Thymus (tissue), 11 donors: ENCODE results near the gene ELMO1. TPM values are rescaled to one million over a fixed set of nuclear protein-coding genes. Genes with fewer than 3 reads are reported as not detected.

Experiments used
- DNase-seq, 9 donors: peaks; one replicate each; pipeline ENCODE4 v3.0.0-alpha.2; 2013; ENCODE audit warnings: low spot score in 9 of 9, low read depth in 6 of 9, missing footprints in 1 of 9
- H3K27ac ChIP-seq, 2 donors: one replicate each; pipeline ENCODE4 v1.5.1; 2013; ENCODE audit warnings: control low read depth in 1 of 2, low read depth in 1 of 2, low read length in 1 of 2, mild to moderate bottlenecking in 1 of 2, moderate library complexity in 1 of 2
- H3K27me3 ChIP-seq, 2 donors: one replicate each; pipeline ENCODE4 v1.5.1; 2013; ENCODE audit warnings: low read length in 1 of 2; ENCODE audit not compliant: control insufficient read depth in 2 of 2, insufficient read depth in 1 of 2
- H3K36me3 ChIP-seq, 2 donors: one replicate each; pipeline ENCODE4 v1.5.1; 2013; ENCODE audit warnings: low read length in 1 of 2, mild to moderate bottlenecking in 1 of 2, moderate library complexity in 1 of 2; ENCODE audit not compliant: control insufficient read depth in 2 of 2, insufficient read depth in 2 of 2
- H3K4me1 ChIP-seq, 2 donors: one replicate each; pipeline ENCODE4 v1.5.1; 2013; ENCODE audit warnings: low read length in 2 of 2; ENCODE audit not compliant: control insufficient read depth in 2 of 2, insufficient read depth in 2 of 2
- H3K4me3 ChIP-seq, 2 donors: one replicate each; pipeline ENCODE4 v1.5.1; 2013; ENCODE audit warnings: low read length in 2 of 2, control low read depth in 1 of 2, mild to moderate bottlenecking in 1 of 2
- H3K9me3 ChIP-seq, 2 donors: one replicate each; pipeline ENCODE4 v1.5.1; 2013; ENCODE audit warnings: low read length in 1 of 2, mild to moderate bottlenecking in 1 of 2; ENCODE audit not compliant: control insufficient read depth in 2 of 2, insufficient read depth in 1 of 2
- WGBS: extraction: QIAGEN DNeasy Blood & Tissue Kit; methylation state at CpG from one replicate; pipeline ENCODE4 v1.1.7; 2013; 5-methylcytosine and 5-hydroxymethylcytosine counted together
- polyA plus RNA-seq: library from polyadenylated mRNA; stranded (reverse); fragments of 200-250 nt; gene quantifications from one replicate; pipeline ENCODE4 v1.2.3, GENCODE V29; 2013
- total RNA-seq: library from RNA; stranded (reverse); fragments of 120-200 nt; gene quantifications from one replicate; pipeline ENCODE4 v1.2.4, GENCODE V29; 2013
- donor health status: healthy.

Gene ELMO1
- total and polyA plus RNA-seq, 2 donors, result 18.7 to 22.5 TPM

DNA sequence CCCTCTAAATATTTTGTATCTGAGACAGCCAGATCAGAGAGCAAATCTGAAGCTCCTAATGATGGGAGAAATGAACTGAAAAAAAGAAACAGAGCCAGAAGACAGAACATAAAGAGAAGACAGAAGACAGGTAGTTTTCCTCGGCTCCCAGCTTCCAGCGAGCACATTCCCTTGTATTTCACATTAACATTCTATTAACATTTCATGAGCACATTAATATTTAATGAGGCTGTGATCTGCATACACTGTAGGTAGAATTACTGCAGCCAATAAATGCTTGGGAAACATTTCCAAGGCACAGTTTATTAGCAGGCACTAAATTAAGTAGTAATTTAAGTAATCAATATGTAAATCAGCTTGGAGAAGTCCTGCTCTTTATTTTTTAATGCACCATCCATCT is 349.9 kb downstream of the ELMO1 start:
- Histone ChIP-seq H3K4me1 (peaks cover 7 to 12% of the 10 kb centered on the region in 2 donors), H3K27ac (no peak overlapping the region), H3K27me3 (no peaks in the 10 kb centered on the region), H3K36me3 (peaks cover 9 to 20% of the 10 kb centered on the region in 2 donors), H3K9me3 (no peaks in the 10 kb centered on the region), H3K4me3 (no peak overlapping the region)
- WGBS, result 97% methylated on average over 2 of the region's 2 CpGs
- no peak for DNase-seq

- no peak for DNase-seq
- Histone ChIP-seq H3K4me1 (peaks cover 7 to 12% of the 10 kb centered on the region in 2 donors), H3K4me3 (no peak overlapping the region), H3K27ac (no peak overlapping the region), H3K27me3 (no peaks in the 10 kb centered on the region), H3K36me3 (peaks cover 9 to 20% of the 10 kb centered on the region in 2 donors), H3K9me3 (no peaks in the 10 kb centered on the region)
- 99% methylated on average over 1 of the region's 1 CpG for WGBS
Observed at GRCh38 chr7:37097983-37098382, 350.7 kb downstream of the ELMO1 start.

- Histone ChIP-seq H3K36me3 (peaks cover 9 to 20% of the 10 kb centered on the region in 2 donors), H3K27me3 (no peaks in the 10 kb centered on the region), H3K4me1 (peaks cover 7 to 12% of the 10 kb centered on the region in 2 donors), H3K9me3 (no peaks in the 10 kb centered on the region), H3K27ac (no peak overlapping the region), H3K4me3 (no peak overlapping the region)
- 98% methylated on average over 8 of the region's 8 CpGs for WGBS
- no peak for DNase-seq
Observed at GRCh38 chr7:37097276-37097675, 351.4 kb downstream of the ELMO1 start.

DNA sequence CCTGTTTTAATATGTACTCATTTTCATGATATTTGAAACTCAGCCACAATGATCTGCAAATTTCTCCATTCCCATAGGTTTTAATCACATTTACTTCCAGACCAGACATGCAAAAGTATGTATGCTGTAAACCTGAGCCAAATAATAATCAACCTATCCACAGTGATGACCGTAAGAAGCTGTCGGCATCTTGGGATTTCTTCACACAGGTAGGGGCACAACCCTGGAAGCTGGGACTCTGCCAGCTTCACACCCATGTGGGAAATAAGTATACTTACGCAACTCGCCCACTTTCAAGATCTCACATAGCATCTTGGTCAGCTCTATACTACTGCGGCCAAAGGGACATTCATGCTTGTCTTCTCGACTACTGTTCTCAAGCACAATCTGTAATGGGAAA is 352.3 kb downstream of the ELMO1 start:
- H3K36me3 ChIP-seq, result peaks cover 9 to 21% of the 10 kb centered on the region in 2 donors

DNA sequence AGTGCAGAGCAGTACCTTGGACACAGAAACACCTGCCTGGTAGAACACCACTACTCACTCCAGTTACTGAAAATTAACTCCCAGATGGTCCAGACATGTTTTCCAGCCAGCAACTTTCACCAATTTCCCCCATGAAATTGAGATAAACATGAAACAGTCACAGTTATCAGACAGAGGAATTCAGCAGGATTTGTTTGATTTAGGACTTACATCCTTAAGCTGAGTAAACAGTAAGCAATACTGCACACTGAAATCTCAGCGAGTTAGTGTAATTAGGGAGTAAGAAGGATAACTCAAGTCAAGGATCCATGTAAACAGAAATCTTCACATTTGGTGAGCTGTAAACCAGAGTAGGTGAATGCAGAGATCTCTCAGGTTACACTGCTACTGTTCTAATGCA is 353.5 kb downstream of the ELMO1 start:
- Histone ChIP-seq H3K4me3 (no peak overlapping the region), H3K9me3 (no peaks in the 10 kb centered on the region), H3K4me1 (peaks cover 0 to under 1% of the 10 kb centered on the region in 2 donors), H3K27ac (peak overlapping the region; percentile 18 to 65), H3K27me3 (no peaks in the 10 kb centered on the region), H3K36me3 (peaks cover 9 to 22% of the 10 kb centered on the region in 2 donors)
- WGBS, result 94% methylated on average over 1 of the region's 1 CpG
- DNase-seq, result no peak

More for the DNA sequence above, 352.3 kb downstream of the ELMO1 start:
- WGBS, result 94% methylated on average over 6 of the region's 6 CpGs
- H3K4me3 ChIP-seq, result no peak overlapping the region
- H3K4me1 ChIP-seq, result peaks cover 7 to 12% of the 10 kb centered on the region in 2 donors
- no peaks in the 10 kb centered on the region for H3K27me3 ChIP-seq
- H3K9me3 ChIP-seq, result no peaks in the 10 kb centered on the region
- no peak overlapping the region for H3K27ac ChIP-seq
- peak in 2 of 9 donors; percentile 12 to 13 for DNase-seq

- H3K27ac ChIP-seq, result no peak overlapping the region
- DNase-seq, result no peak
- no peaks in the 10 kb centered on the region for H3K4me1 ChIP-seq
- H3K4me3 ChIP-seq, result no peak overlapping the region
- H3K9me3 ChIP-seq, result no peaks in the 10 kb centered on the region
- peaks cover 9 to 22% of the 10 kb centered on the region in 2 donors for H3K36me3 ChIP-seq
- no peaks in the 10 kb centered on the region for H3K27me3 ChIP-seq
Observed at GRCh38 chr7:37093257-37093656, 355.4 kb downstream of the ELMO1 start.

DNA sequence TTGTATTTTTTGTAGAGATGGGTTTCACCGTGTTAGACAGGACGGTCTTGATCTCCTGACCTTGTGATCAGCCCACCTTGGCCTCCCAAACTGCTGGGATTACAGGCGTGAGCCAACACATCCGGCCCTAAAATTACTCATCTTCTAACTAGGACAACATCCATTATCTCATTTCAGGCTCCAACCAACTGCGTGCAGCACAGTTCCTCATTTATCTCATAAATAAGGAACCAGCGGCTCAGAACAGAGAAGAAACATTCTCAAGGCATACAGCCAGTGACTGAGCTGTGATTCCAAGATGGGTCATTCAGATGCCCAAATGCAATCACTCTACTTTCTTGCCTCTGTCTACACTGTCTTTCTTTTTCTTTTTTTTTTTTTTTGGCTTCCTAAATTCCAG is 356.1 kb downstream of the ELMO1 start:
- no peak for DNase-seq
- Histone ChIP-seq H3K9me3 (no peaks in the 10 kb centered on the region), H3K4me3 (no peak overlapping the region), H3K36me3 (peaks cover 9 to 22% of the 10 kb centered on the region in 2 donors), H3K27ac (no peak overlapping the region), H3K27me3 (no peaks in the 10 kb centered on the region), H3K4me1 (no peaks in the 10 kb centered on the region)
- 97% methylated on average over 6 of the region's 6 CpGs for WGBS

DNA sequence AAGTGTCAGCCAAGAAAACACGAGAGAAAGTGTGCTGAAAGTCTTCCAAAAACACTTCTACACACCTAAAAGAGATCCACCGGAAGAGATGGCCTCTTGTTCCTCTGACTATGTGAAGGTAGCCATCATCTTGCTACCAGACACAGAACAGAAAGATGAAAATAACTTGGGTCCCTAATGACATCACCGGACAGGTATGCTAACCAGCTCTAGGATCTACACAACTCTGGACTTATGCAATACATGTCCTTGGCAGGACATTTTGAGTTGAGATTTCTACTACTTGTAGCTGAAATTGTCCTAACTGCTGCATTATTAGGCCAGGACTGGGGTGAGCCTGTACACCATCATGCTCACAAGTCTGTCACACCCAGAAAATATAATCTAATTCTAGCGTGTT is 358.7 kb downstream of the ELMO1 start:
- Histone ChIP-seq H3K36me3 (peaks cover 9 to 14% of the 10 kb centered on the region in 2 donors), H3K27me3 (no peaks in the 10 kb centered on the region), H3K4me1 (no peaks in the 10 kb centered on the region), H3K9me3 (no peaks in the 10 kb centered on the region), H3K4me3 (no peak overlapping the region), H3K27ac (no peak overlapping the region)
- DNase-seq, result no peak
- 97% methylated on average over 4 of the region's 4 CpGs for WGBS

GRCh38 chr7:37085600-37085999 is 363.1 kb downstream of the ELMO1 start:
- DNase-seq, result no peak
- no peaks in the 10 kb centered on the region for H3K27me3 ChIP-seq
- no peak overlapping the region for H3K4me3 ChIP-seq
- no peaks in the 10 kb centered on the region for H3K4me1 ChIP-seq
- WGBS, result 98% methylated on average over 5 of the region's 5 CpGs
- peaks cover 0 to 2% of the 10 kb centered on the region in 2 donors for H3K36me3 ChIP-seq
- H3K9me3 ChIP-seq, result no peaks in the 10 kb centered on the region
- no peak overlapping the region for H3K27ac ChIP-seq

GRCh38 chr7:37084303-37084702 is 364.4 kb downstream of the ELMO1 start:
- no peak overlapping the region for H3K27ac ChIP-seq
- no peak overlapping the region for H3K4me3 ChIP-seq
- H3K36me3 ChIP-seq, result peaks cover 0 to 2% of the 10 kb centered on the region in 2 donors
- H3K9me3 ChIP-seq, result no peaks in the 10 kb centered on the region
- H3K4me1 ChIP-seq, result no peaks in the 10 kb centered on the region
- WGBS, result 97% methylated on average over 2 of the region's 2 CpGs
- no peaks in the 10 kb centered on the region for H3K27me3 ChIP-seq
- no peak for DNase-seq
